Left cardiac atrium (tissue), 4 donors: Measurements from ENCODE around the gene KRT35. TPM values are rescaled to one million over a fixed set of nuclear protein-coding genes. Genes with fewer than 3 reads are reported as not detected.

Source experiments
- ATAC-seq, 2 donors: fragments of 200-7000 bp; cut with Tn5 transposase; one replicate each; pipeline ENCODE4 v1.9.1; 2020; ENCODE audit warnings: mild to moderate bottlenecking in 2 of 2, moderate library complexity in 2 of 2
- DNase-seq: peaks from one replicate; pipeline ENCODE4 v3.0.0-alpha.2; 2020
- intact Hi-C, 2 donors: fragments of 100-400 bp; cut with DNase I; formaldehyde crosslinking; loops; one replicate each; pipeline versions ENCODE4 v1.14.1 to v1.15.1; 2022 to 2023
- total RNA-seq, 2 donors: library from RNA; stranded (reverse); fragmentation: NEBNext Ultra II Directional; extraction: Animal tissue kit (Norgen Biotek cat#: 25700); gene quantifications; one replicate each; pipeline ENCODE4 v1.2.1, GENCODE V29; 2021
- donor health status: DM: no; HTN: yes; CAD: no.
- donor health status: DM: no; HTN: yes; CAD: no; lungs with severe emphysema.
- donor health status: DM: yes; HTN: yes; CAD: no.
- donor health status: Dilated cardiomyopathy.

Gene KRT35
- total RNA-seq, 2 donors from 2014 or later, result not detected

- DNase-seq (no peak), ATAC-seq (no peak)
- intact Hi-C loops, result no loop called here
Observed at GRCh38 chr17:41516147-41516829, 35.3 kb upstream of the KRT35 start.

GRCh38 chr17:41513168-41513547 is 32.2 kb upstream of the KRT35 start:
- ATAC-seq, result no peak
- no peak for DNase-seq
- intact Hi-C loops, result no loop called here

GRCh38 chr17:41512546-41513167 is 31.7 kb upstream of the KRT35 start:
- intact Hi-C loops, result no loop called here
- DNase-seq, result no peak
- no peak for ATAC-seq

- ATAC-seq (no peak), DNase-seq (no peak)
- intact Hi-C loops, result no loop called here
Observed at GRCh38 chr17:41511716-41512115, 30.8 kb upstream of the KRT35 start.

- ATAC-seq (peak in 1 of 2 donors; percentile 56), DNase-seq (no peak)
- intact Hi-C loops, result no loop called here
Observed at GRCh38 chr17:41511116-41511515, 30.2 kb upstream of the KRT35 start.

GRCh38 chr17:41510251-41511065 is 29.5 kb upstream of the KRT35 start:
- intact Hi-C loops, result no loop called here
- DNase-seq (no peak), ATAC-seq (no peak)

GRCh38 chr17:41507315-41507880 is 26.4 kb upstream of the KRT35 start:
- intact Hi-C loops, result no loop called here
- ATAC-seq, result no peak
- DNase-seq, result no peak

GRCh38 chr17:41505809-41506767 is 25.1 kb upstream of the KRT35 start:
- intact Hi-C loops, result no loop called here
- no peak for DNase-seq
- ATAC-seq, result no peak

GRCh38 chr17:41505007-41505808 is 24.3 kb upstream of the KRT35 start, which contains the start of gene KRT13:
Gene KRT13, minus strand, starts transcription at chr17:41505612. Its CDS starts 62 bp downstream, at chr17:41505550.
- DNase-seq (no peak), ATAC-seq (no peak)
- intact Hi-C loops, result no loop called here

GRCh38 chr17:41504246-41504977 is 23.5 kb upstream of the KRT35 start:
- intact Hi-C loops, result no loop called here
- no peak for ATAC-seq
- no peak for DNase-seq

GRCh38 chr17:41503202-41503601 is 22.3 kb upstream of the KRT35 start:
- DNase-seq, result no peak
- ATAC-seq, result no peak
- intact Hi-C loops, result no loop called here

- DNase-seq, result no peak
- ATAC-seq, result peak in 1 of 2 donors; percentile 51
- intact Hi-C loops, result no loop called here
Observed at GRCh38 chr17:41500131-41500911, 19.4 kb upstream of the KRT35 start.

- no peak for ATAC-seq
- intact Hi-C loops, result no loop called here
Observed at GRCh38 chr17:41499714-41500113, 18.8 kb upstream of the KRT35 start.

GRCh38 chr17:41498276-41498675 is 17.3 kb upstream of the KRT35 start:
- peak in 1 of 2 donors; percentile 4 for ATAC-seq
- intact Hi-C loops, result no loop called here
- no peak for DNase-seq

More at GRCh38 chr17:41499714-41500113, 18.8 kb upstream of the KRT35 start:
- DNase-seq, result no peak

- peak; percentile 76 for DNase-seq
- peak; percentile 84 to 90 for ATAC-seq
- intact Hi-C loops, result no loop called here
Observed at GRCh38 chr17:41496803-41497484, 16.0 kb upstream of the KRT35 start.

GRCh38 chr17:41494524-41494923 is 13.6 kb upstream of the KRT35 start:
- ATAC-seq, result peak in 1 of 2 donors; percentile 40
- no peak for DNase-seq
- intact Hi-C loops, result no loop called here
